PFSK-1 (cell line): Measurements from ENCODE around the gene IDH3A.

Experiments used
- FOXP2 ChIP-seq: optimal IDR thresholded peaks from 2 replicates; pipeline ENCODE3; 2011; ENCODE audit warnings: borderline replicate concordance, control low read depth, inconsistent platforms; ENCODE audit not compliant: insufficient read depth; ENCODE audit errors: extremely low read length, extremely low read depth
- POLR2AphosphoS5 ChIP-seq: IDR thresholded peaks from 2 replicates; pipeline ENCODE4 v1.6.1; 2012; ENCODE audit warnings: low read depth, mild to moderate bottlenecking, control low read depth, low read length, moderate library complexity
- SIN3A ChIP-seq: IDR thresholded peaks from 2 replicates; pipeline ENCODE4 v1.6.1; 2012; ENCODE audit warnings: mild to moderate bottlenecking, low read length, moderate library complexity, borderline replicate concordance; ENCODE audit not compliant: insufficient read depth
- TAF1 ChIP-seq: IDR thresholded peaks from 2 replicates; pipeline ENCODE4 v1.6.1; 2012; ENCODE audit warnings: low read length, control low read depth, borderline replicate concordance; ENCODE audit not compliant: insufficient read depth
- TF ChIP-seq, protein P1 (sequence below), 2 experiments: IDR thresholded peaks; 2 replicates each; pipeline versions ENCODE4 v1.6.1 to v1.8.0; 2011 to 2012; ENCODE audit warnings: low read depth in 2 of 2, low read length in 2 of 2, control low read depth in 1 of 2, inconsistent platforms in 1 of 2, mild to moderate bottlenecking in 1 of 2, moderate library complexity in 1 of 2; ENCODE audit not compliant: insufficient read depth in 1 of 2

The IDH3A gene

GRCh38 chr15:78192826-78193594 lies 43.8 kb downstream of the IDH3A start:
- TF ChIP-seq, protein P1, sequence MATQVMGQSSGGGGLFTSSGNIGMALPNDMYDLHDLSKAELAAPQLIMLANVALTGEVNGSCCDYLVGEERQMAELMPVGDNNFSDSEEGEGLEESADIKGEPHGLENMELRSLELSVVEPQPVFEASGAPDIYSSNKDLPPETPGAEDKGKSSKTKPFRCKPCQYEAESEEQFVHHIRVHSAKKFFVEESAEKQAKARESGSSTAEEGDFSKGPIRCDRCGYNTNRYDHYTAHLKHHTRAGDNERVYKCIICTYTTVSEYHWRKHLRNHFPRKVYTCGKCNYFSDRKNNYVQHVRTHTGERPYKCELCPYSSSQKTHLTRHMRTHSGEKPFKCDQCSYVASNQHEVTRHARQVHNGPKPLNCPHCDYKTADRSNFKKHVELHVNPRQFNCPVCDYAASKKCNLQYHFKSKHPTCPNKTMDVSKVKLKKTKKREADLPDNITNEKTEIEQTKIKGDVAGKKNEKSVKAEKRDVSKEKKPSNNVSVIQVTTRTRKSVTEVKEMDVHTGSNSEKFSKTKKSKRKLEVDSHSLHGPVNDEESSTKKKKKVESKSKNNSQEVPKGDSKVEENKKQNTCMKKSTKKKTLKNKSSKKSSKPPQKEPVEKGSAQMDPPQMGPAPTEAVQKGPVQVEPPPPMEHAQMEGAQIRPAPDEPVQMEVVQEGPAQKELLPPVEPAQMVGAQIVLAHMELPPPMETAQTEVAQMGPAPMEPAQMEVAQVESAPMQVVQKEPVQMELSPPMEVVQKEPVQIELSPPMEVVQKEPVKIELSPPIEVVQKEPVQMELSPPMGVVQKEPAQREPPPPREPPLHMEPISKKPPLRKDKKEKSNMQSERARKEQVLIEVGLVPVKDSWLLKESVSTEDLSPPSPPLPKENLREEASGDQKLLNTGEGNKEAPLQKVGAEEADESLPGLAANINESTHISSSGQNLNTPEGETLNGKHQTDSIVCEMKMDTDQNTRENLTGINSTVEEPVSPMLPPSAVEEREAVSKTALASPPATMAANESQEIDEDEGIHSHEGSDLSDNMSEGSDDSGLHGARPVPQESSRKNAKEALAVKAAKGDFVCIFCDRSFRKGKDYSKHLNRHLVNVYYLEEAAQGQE (IDR thresholded peaks at IDR 0.05; ENCODE audit: insufficient read depth in 1 of 2, low read depth in 2 of 2, low read length in 2 of 2), result no peak
- TF ChIP-seq POLR2AphosphoS5 (no peak), SIN3A (no peak), TAF1 (no peak), FOXP2 (no peak)

- TF ChIP-seq FOXP2 (no peak), TAF1 (no peak), SIN3A (no peak), POLR2AphosphoS5 (no peak)
- TF ChIP-seq, protein P1 (IDR thresholded peaks at IDR 0.05; ENCODE audit: insufficient read depth in 1 of 2, low read depth in 2 of 2, low read length in 2 of 2), result no peak
These were observed 44.8 kb downstream of the IDH3A start for GRCh38 chr15:78193731-78194567.

DNA sequence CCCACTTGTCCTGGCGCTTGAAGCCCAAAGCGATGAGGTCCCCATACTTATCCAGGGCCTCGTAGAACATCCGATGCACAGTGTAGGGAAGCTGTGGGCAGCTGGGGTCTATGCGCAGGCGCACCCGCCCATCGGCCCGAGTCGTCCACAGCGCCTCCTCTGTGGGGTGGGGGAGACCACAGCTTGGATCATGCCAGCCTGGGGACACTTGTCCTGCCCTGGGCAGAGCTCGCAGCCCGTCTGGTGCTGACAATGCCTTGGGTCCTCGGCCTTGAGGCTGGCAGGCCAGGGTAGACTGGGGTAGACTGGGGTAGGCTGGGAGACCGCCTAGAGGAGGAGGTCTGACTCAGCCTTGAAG lies 45.4 kb downstream of the IDH3A start:
- TF ChIP-seq, protein P1 (IDR thresholded peaks at IDR 0.05; ENCODE audit: insufficient read depth in 1 of 2, low read depth in 2 of 2, low read length in 2 of 2), result no peak

DNA sequence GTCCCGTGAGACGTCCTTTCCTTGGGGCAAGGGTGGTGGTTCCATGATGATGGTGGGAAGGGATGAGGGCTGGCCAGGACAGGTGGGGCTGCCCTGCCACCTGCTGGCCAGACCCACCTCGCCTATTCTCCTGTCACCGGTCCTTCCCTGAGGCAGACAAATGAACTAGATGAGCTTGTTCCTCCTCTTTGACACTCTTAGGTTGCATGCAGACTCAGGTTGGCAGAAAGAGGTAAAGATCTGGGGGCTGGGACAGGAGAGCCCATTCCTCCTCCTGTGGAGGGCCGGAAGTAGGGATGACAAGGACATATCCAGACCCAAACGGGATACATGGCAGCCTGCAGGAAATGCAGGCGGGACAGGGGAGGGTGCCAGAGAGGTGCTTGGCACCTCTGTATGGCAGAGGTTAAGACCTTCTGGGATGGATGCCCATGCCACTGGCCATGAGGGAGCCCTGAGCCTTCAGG lies 46.6 kb downstream of the IDH3A start:
- TF ChIP-seq POLR2AphosphoS5, result no peak
- TF ChIP-seq, protein P1 (IDR thresholded peaks at IDR 0.05; ENCODE audit: insufficient read depth in 1 of 2, low read depth in 2 of 2, low read length in 2 of 2), result no peak

DNA sequence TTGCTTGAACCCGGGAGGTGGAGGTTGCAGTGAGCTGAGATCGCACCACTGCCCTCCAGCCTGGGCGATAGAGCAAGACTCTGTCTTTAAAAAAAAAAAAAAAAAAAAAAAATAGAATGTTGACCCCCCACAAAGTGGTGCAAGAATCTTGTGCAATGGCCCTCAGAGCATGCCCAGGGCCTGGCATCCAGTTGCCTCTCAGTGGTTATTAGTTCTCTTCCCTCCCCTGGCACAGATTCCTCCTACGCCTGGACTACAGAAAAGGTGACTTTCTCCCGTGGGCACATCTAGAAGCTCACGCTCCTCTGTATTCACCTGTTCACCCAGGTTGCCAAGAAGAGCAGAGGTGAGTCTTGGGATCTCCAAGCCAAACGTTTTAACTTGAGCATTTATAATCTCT lies 48.5 kb downstream of the IDH3A start:
- TF ChIP-seq SIN3A, result no peak
